ENCODE measurements around the gene BAZ1A.
A peak's percentile ranks its signal among the peaks of the same experiment; 100 is the strongest.

The BAZ1A gene

GRCh38 chr14:34883954-34884353 lies 8.8 kb upstream of the BAZ1A start:
- no peaks in the 10 kb centered on the region for H3K36me3 ChIP-seq (ENCODE audit: control insufficient read depth, insufficient read depth, low read length)
- no peaks in the 10 kb centered on the region for H3K9me3 ChIP-seq (ENCODE audit: control insufficient read depth, insufficient read depth, low read length)
- no peak overlapping the region for H3K4me3 ChIP-seq (ENCODE audit: low read length)
- DNase-seq (ENCODE audit: low read depth, low spot score): no peak
- no peaks in the 10 kb centered on the region for H3K4me1 ChIP-seq (ENCODE audit: control insufficient read depth, insufficient read depth, low read length)
- H3K27me3 ChIP-seq (ENCODE audit: control insufficient read depth, insufficient read depth, low read length): no peaks in the 10 kb centered on the region
- no CpG with 5 or more reads among the region's 4 CpGs for WGBS (ENCODE audit: insufficient coverage, insufficient read length)
- no peak overlapping the region for H3K27ac ChIP-seq (ENCODE audit: low read length)

GRCh38 chr14:34874386-34875030 lies 652 bp downstream of the BAZ1A start:
- H3K27ac ChIP-seq (ENCODE audit: low read length): no peak overlapping the region
- peak overlapping the region; percentile 97 for H3K4me3 ChIP-seq (ENCODE audit: low read length)
- H3K4me1 ChIP-seq (ENCODE audit: control insufficient read depth, insufficient read depth, low read length): no peaks in the 10 kb centered on the region
- no peak for DNase-seq (ENCODE audit: low read depth, low spot score)
- H3K27me3 ChIP-seq (ENCODE audit: control insufficient read depth, insufficient read depth, low read length): no peaks in the 10 kb centered on the region; the same call in 1 of the 2 replicates
- no peaks in the 10 kb centered on the region for H3K9me3 ChIP-seq (ENCODE audit: control insufficient read depth, insufficient read depth, low read length)
- WGBS (ENCODE audit: insufficient coverage, insufficient read length): no CpG with 5 or more reads among the region's 85 CpGs
- H3K36me3 ChIP-seq (ENCODE audit: control insufficient read depth, insufficient read depth, low read length): no peaks in the 10 kb centered on the region

GRCh38 chr14:34873589-34874385 lies 1.4 kb downstream of the BAZ1A start:
- H3K27me3 ChIP-seq (ENCODE audit: control insufficient read depth, insufficient read depth, low read length): no peaks in the 10 kb centered on the region; the same call in 1 of the 2 replicates
- no peaks in the 10 kb centered on the region for H3K9me3 ChIP-seq (ENCODE audit: control insufficient read depth, insufficient read depth, low read length)
- no peaks in the 10 kb centered on the region for H3K4me1 ChIP-seq (ENCODE audit: control insufficient read depth, insufficient read depth, low read length)
- no peak for DNase-seq (ENCODE audit: low read depth, low spot score)
- no CpG with 5 or more reads among the region's 81 CpGs for WGBS (ENCODE audit: insufficient coverage, insufficient read length)
- H3K27ac ChIP-seq (ENCODE audit: low read length): no peak overlapping the region
- peak overlapping the region; percentile 97 for H3K4me3 ChIP-seq (ENCODE audit: low read length)
- no peaks in the 10 kb centered on the region for H3K36me3 ChIP-seq (ENCODE audit: control insufficient read depth, insufficient read depth, low read length)

- Histone ChIP-seq H3K4me3 (ENCODE audit: low read length) (peak overlapping the region; percentile 97; the same call in 1 of the 2 replicates), H3K27me3 (ENCODE audit: control insufficient read depth, insufficient read depth, low read length) (no peaks in the 10 kb centered on the region; the same call in 1 of the 2 replicates), H3K36me3 (ENCODE audit: control insufficient read depth, insufficient read depth, low read length) (no peaks in the 10 kb centered on the region), H3K27ac (ENCODE audit: low read length) (no peak overlapping the region), H3K9me3 (ENCODE audit: control insufficient read depth, insufficient read depth, low read length) (no peaks in the 10 kb centered on the region), H3K4me1 (ENCODE audit: control insufficient read depth, insufficient read depth, low read length) (no peaks in the 10 kb centered on the region)
- DNase-seq (ENCODE audit: low read depth, low spot score): no peak
- WGBS (ENCODE audit: insufficient coverage, insufficient read length): no CpG with 5 or more reads among the region's 19 CpGs
Measured at GRCh38 chr14:34872822-34873588, 2.2 kb downstream of the BAZ1A start.

- no peak for DNase-seq (ENCODE audit: low read depth, low spot score)
- no peak overlapping the region for H3K27ac ChIP-seq (ENCODE audit: low read length)
- H3K4me3 ChIP-seq (ENCODE audit: low read length): no peak overlapping the region
- no peaks in the 10 kb centered on the region for H3K9me3 ChIP-seq (ENCODE audit: control insufficient read depth, insufficient read depth, low read length)
- no peaks in the 10 kb centered on the region for H3K4me1 ChIP-seq (ENCODE audit: control insufficient read depth, insufficient read depth, low read length)
- H3K36me3 ChIP-seq (ENCODE audit: control insufficient read depth, insufficient read depth, low read length): no peaks in the 10 kb centered on the region
- WGBS (ENCODE audit: insufficient coverage, insufficient read length): no CpG with 5 or more reads among the region's 5 CpGs
- H3K27me3 ChIP-seq (ENCODE audit: control insufficient read depth, insufficient read depth, low read length): no peaks in the 10 kb centered on the region; the same call in 1 of the 2 replicates
Measured at GRCh38 chr14:34867199-34867598, 8.0 kb downstream of the BAZ1A start.

GRCh38 chr14:34865889-34866574 lies 9.1 kb downstream of the BAZ1A start:
- H3K4me1 ChIP-seq (ENCODE audit: control insufficient read depth, insufficient read depth, low read length): no peaks in the 10 kb centered on the region
- H3K27ac ChIP-seq (ENCODE audit: low read length): no peak overlapping the region
- H3K4me3 ChIP-seq (ENCODE audit: low read length): no peak overlapping the region
- no CpG with 5 or more reads among the region's 13 CpGs for WGBS (ENCODE audit: insufficient coverage, insufficient read length)
- no peak for DNase-seq (ENCODE audit: low read depth, low spot score)
- H3K9me3 ChIP-seq (ENCODE audit: control insufficient read depth, insufficient read depth, low read length): no peaks in the 10 kb centered on the region
- H3K27me3 ChIP-seq (ENCODE audit: control insufficient read depth, insufficient read depth, low read length): no peaks in the 10 kb centered on the region; the same call in 1 of the 2 replicates
- no peaks in the 10 kb centered on the region for H3K36me3 ChIP-seq (ENCODE audit: control insufficient read depth, insufficient read depth, low read length)

- no peaks in the 10 kb centered on the region for H3K27me3 ChIP-seq (ENCODE audit: control insufficient read depth, insufficient read depth, low read length)
- H3K9me3 ChIP-seq (ENCODE audit: control insufficient read depth, insufficient read depth, low read length): no peaks in the 10 kb centered on the region
- no peaks in the 10 kb centered on the region for H3K36me3 ChIP-seq (ENCODE audit: control insufficient read depth, insufficient read depth, low read length)
- DNase-seq (ENCODE audit: low read depth, low spot score): no peak
- H3K27ac ChIP-seq (ENCODE audit: low read length): no peak overlapping the region
- no CpG with 5 or more reads among the region's 1 CpG for WGBS (ENCODE audit: insufficient coverage, insufficient read length)
- no peak overlapping the region for H3K4me3 ChIP-seq (ENCODE audit: low read length)
- no peaks in the 10 kb centered on the region for H3K4me1 ChIP-seq (ENCODE audit: control insufficient read depth, insufficient read depth, low read length)
Measured at GRCh38 chr14:34863844-34864243, 11.3 kb downstream of the BAZ1A start.

GRCh38 chr14:34858765-34859164 lies 16.4 kb downstream of the BAZ1A start:
- WGBS (ENCODE audit: insufficient coverage, insufficient read length): no CpG with 5 or more reads among the region's 2 CpGs
- H3K27ac ChIP-seq (ENCODE audit: low read length): no peak overlapping the region
- H3K4me1 ChIP-seq (ENCODE audit: control insufficient read depth, insufficient read depth, low read length): no peaks in the 10 kb centered on the region
- DNase-seq (ENCODE audit: low read depth, low spot score): no peak
- no peak overlapping the region for H3K4me3 ChIP-seq (ENCODE audit: low read length)
- no peaks in the 10 kb centered on the region for H3K27me3 ChIP-seq (ENCODE audit: control insufficient read depth, insufficient read depth, low read length)
- H3K36me3 ChIP-seq (ENCODE audit: control insufficient read depth, insufficient read depth, low read length): no peaks in the 10 kb centered on the region
- H3K9me3 ChIP-seq (ENCODE audit: control insufficient read depth, insufficient read depth, low read length): no peaks in the 10 kb centered on the region

GRCh38 chr14:34857689-34858449 lies 17.3 kb downstream of the BAZ1A start:
- Histone ChIP-seq H3K4me3 (ENCODE audit: low read length) (no peak overlapping the region), H3K9me3 (ENCODE audit: control insufficient read depth, insufficient read depth, low read length) (no peaks in the 10 kb centered on the region), H3K4me1 (ENCODE audit: control insufficient read depth, insufficient read depth, low read length) (no peaks in the 10 kb centered on the region), H3K27me3 (ENCODE audit: control insufficient read depth, insufficient read depth, low read length) (no peaks in the 10 kb centered on the region), H3K36me3 (ENCODE audit: control insufficient read depth, insufficient read depth, low read length) (no peaks in the 10 kb centered on the region), H3K27ac (ENCODE audit: low read length) (no peak overlapping the region)
- DNase-seq (ENCODE audit: low read depth, low spot score): no peak
- WGBS (ENCODE audit: insufficient coverage, insufficient read length): no CpG with 5 or more reads among the region's 7 CpGs

Data from iPS DF 6.9 (cell line).